Measurements from ENCODE around the gene TRERF1.

DNA sequence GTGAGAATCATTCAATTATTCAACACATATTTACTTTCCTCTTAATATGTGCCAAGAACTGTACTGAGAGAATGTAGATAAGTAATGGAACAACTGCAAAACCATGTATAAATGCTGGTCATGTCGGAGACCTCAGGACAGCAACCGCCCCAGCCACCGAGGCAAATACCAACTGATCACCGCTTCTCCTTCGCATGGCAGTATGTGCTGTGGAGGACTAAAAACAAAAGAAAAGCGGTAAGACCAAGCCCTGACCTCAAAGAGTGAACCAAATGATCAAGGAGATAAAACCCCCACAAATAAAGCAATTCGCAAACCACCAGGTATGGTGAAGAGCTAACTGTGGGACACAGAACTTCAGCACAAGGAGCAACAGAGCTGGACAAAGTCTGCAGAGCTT is 104.3 kb downstream of the TRERF1 start:
- TF ChIP-seq, protein P1, sequence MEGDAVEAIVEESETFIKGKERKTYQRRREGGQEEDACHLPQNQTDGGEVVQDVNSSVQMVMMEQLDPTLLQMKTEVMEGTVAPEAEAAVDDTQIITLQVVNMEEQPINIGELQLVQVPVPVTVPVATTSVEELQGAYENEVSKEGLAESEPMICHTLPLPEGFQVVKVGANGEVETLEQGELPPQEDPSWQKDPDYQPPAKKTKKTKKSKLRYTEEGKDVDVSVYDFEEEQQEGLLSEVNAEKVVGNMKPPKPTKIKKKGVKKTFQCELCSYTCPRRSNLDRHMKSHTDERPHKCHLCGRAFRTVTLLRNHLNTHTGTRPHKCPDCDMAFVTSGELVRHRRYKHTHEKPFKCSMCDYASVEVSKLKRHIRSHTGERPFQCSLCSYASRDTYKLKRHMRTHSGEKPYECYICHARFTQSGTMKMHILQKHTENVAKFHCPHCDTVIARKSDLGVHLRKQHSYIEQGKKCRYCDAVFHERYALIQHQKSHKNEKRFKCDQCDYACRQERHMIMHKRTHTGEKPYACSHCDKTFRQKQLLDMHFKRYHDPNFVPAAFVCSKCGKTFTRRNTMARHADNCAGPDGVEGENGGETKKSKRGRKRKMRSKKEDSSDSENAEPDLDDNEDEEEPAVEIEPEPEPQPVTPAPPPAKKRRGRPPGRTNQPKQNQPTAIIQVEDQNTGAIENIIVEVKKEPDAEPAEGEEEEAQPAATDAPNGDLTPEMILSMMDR (optimal IDR thresholded peaks at IDR 0.05 in 1 of 3, IDR thresholded peaks at IDR 0.05 in 1 of 3, conservative IDR thresholded peaks at IDR 0.05 in 1 of 3; ENCODE audit: extremely low read depth in 1 of 3, insufficient read depth in 2 of 3, low read length in 3 of 3): no peak
- TF ChIP-seq EZH2 (IDR thresholded peaks at IDR 0.05; ENCODE audit: low read length): no peak

Data from keratinocyte (primary cell).